Ishikawa (cell line): ENCODE data around the gene GALNTL6.

Experiments used
- EP300 ChIP-seq: IDR thresholded peaks from 2 replicates; pipeline ENCODE4 v1.6.1; 2012; ENCODE audit warnings: borderline replicate concordance
- TCF12 ChIP-seq: IDR thresholded peaks from 2 replicates; pipeline ENCODE4 v1.6.1; 2012; ENCODE audit warnings: low read depth
- TEAD4 ChIP-seq: IDR thresholded peaks from 2 replicates; pipeline ENCODE4 v1.6.1; 2012
- YY1 ChIP-seq: IDR thresholded peaks from 2 replicates; pipeline ENCODE4 v1.6.1; 2012; ENCODE audit warnings: low read depth
- TF ChIP-seq, protein P1 (sequence below): IDR thresholded peaks from 2 replicates; pipeline ENCODE4 v1.6.1; 2012
- TF ChIP-seq, protein P2 (sequence below): IDR thresholded peaks from 2 replicates; pipeline ENCODE4 v1.6.1; 2012; ENCODE audit warnings: low read depth, mild to moderate bottlenecking

DNA sequence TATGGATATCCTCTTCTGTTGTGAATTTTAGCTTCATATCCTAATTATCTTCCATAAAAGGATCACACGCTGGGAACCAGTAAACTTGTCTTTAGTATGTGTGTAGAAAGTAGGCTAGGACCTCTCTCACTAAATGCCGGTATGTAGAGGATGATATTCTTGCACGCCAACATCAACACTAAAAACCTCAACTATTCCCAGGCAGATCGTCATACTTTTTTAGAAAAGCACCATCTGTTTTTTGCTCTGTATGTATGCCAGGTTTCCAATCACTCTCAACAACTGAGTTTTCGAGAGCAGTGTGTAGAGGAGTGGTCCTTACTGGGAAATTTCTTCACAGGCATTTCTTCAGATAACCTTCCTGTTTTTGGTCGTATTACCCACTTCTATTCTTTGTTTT lies 283.6 kb downstream of the GALNTL6 start:
- TF ChIP-seq YY1 (no peak), TEAD4 (no peak), TCF12 (no peak), EP300 (no peak)
- TF ChIP-seq, protein P1, sequence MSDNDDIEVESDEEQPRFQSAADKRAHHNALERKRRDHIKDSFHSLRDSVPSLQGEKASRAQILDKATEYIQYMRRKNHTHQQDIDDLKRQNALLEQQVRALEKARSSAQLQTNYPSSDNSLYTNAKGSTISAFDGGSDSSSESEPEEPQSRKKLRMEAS, result no peak
- TF ChIP-seq, protein P2, sequence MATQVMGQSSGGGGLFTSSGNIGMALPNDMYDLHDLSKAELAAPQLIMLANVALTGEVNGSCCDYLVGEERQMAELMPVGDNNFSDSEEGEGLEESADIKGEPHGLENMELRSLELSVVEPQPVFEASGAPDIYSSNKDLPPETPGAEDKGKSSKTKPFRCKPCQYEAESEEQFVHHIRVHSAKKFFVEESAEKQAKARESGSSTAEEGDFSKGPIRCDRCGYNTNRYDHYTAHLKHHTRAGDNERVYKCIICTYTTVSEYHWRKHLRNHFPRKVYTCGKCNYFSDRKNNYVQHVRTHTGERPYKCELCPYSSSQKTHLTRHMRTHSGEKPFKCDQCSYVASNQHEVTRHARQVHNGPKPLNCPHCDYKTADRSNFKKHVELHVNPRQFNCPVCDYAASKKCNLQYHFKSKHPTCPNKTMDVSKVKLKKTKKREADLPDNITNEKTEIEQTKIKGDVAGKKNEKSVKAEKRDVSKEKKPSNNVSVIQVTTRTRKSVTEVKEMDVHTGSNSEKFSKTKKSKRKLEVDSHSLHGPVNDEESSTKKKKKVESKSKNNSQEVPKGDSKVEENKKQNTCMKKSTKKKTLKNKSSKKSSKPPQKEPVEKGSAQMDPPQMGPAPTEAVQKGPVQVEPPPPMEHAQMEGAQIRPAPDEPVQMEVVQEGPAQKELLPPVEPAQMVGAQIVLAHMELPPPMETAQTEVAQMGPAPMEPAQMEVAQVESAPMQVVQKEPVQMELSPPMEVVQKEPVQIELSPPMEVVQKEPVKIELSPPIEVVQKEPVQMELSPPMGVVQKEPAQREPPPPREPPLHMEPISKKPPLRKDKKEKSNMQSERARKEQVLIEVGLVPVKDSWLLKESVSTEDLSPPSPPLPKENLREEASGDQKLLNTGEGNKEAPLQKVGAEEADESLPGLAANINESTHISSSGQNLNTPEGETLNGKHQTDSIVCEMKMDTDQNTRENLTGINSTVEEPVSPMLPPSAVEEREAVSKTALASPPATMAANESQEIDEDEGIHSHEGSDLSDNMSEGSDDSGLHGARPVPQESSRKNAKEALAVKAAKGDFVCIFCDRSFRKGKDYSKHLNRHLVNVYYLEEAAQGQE, result no peak
